HepG2 (cell line): Measurements from ENCODE around the gene HDDC3. TPM values are rescaled to one million over a fixed set of nuclear protein-coding genes. Genes with fewer than 3 reads are reported as not detected.

Experiments
- AFF4 ChIP-seq: sonication (generic); formaldehyde crosslinking; IDR thresholded peaks from 2 replicates; pipeline ENCODE4 v1.4.0; 2020; ENCODE audit warnings: missing genetic modification reagents
- BRCA1 ChIP-seq: sonication (generic); formaldehyde crosslinking; IDR thresholded peaks from 2 replicates; pipeline ENCODE4 v1.4.0; 2020; ENCODE audit warnings: missing genetic modification reagents
- CBX2 ChIP-seq, 2 experiments: fragments of 200-600 bp in 1 of 2; sonication (generic); formaldehyde crosslinking in 1 of 2; IDR thresholded peaks; 2 replicates each; pipeline versions ENCODE4 v1.7.0 to v1.8.1; 2018 to 2022; ENCODE audit warnings: low read depth in 2 of 2, low read length in 1 of 2, mild to moderate bottlenecking in 1 of 2, missing genetic modification reagents in 1 of 2
- CCAR2 ChIP-seq: fragments of 200-400 bp; formaldehyde crosslinking; optimal IDR thresholded peaks from 2 replicates; pipeline ENCODE3; 2018; ENCODE audit warnings: low read depth, mild to moderate bottlenecking, low read length, moderate library complexity
- FOXJ3 ChIP-seq: sonication (generic); formaldehyde crosslinking; IDR thresholded peaks from 2 replicates; pipeline ENCODE4 v1.4.0; 2020; ENCODE audit warnings: missing genetic modification reagents, mild to moderate bottlenecking, borderline replicate concordance
- FOXK2 ChIP-seq: fragments of 450-650 bp; IDR thresholded peaks from 2 replicates; pipeline ENCODE4 v1.6.1; 2016
- HIC2 ChIP-seq: sonication (generic); formaldehyde crosslinking; IDR thresholded peaks from 2 replicates; pipeline ENCODE4 v1.9.0; 2022; ENCODE audit warnings: low read depth, missing genetic modification reagents
- HMGXB3 ChIP-seq: sonication (generic); formaldehyde crosslinking; IDR thresholded peaks from 2 replicates; pipeline ENCODE4 v1.4.0; 2020; ENCODE audit warnings: missing genetic modification reagents, borderline replicate concordance
- HNRNPLL ChIP-seq: fragments of 200-400 bp; formaldehyde crosslinking; IDR thresholded peaks from 2 replicates; pipeline ENCODE4 v1.6.1; 2017; ENCODE audit warnings: mild to moderate bottlenecking, low read depth, low read length; ENCODE audit not compliant: poor library complexity, severe bottlenecking
- ISX ChIP-seq: sonication (generic); formaldehyde crosslinking; conservative IDR thresholded peaks from 2 replicates; pipeline ENCODE4 v1.5.0; 2020; ENCODE audit warnings: missing genetic modification reagents
- RARG ChIP-seq: sonication (generic); formaldehyde crosslinking; IDR thresholded peaks from 2 replicates; pipeline ENCODE4 v1.4.0; 2020; ENCODE audit warnings: low read depth, mild to moderate bottlenecking, missing genetic modification reagents
- TBX2 ChIP-seq: sonication (generic); formaldehyde crosslinking; IDR thresholded peaks from 2 replicates; pipeline ENCODE4 v1.5.0; 2020; ENCODE audit warnings: missing genetic modification reagents, mild to moderate bottlenecking, borderline replicate concordance
- ZFP62 ChIP-seq: sonication (generic); formaldehyde crosslinking; IDR thresholded peaks from 2 replicates; pipeline ENCODE4 v1.4.0; 2020; ENCODE audit warnings: missing genetic modification reagents
- ZNF740 ChIP-seq: sonication (generic); formaldehyde crosslinking; IDR thresholded peaks from 2 replicates; pipeline ENCODE4 v1.4.0; 2020; ENCODE audit warnings: missing genetic modification reagents
- polyA plus RNA-seq, 8 experiments: library from polyadenylated mRNA; depleted of rRNA in 3 of 8; stranded (reverse) in 7 of 8; unstranded in 1 of 8; fragments of >200 nt; fragmentation: Illumina TruSeq in 4 of 8; extraction: Trizol in 4 of 8; gene quantifications; 2 replicates each; pipeline versions ENCODE4 v1.2.1 to v1.2.3, GENCODE V29; 2011 to 2016; ENCODE audit warnings: low read depth in 4 of 8, missing spikeins in 1 of 8, mixed read lengths in 1 of 8; ENCODE audit not compliant: insufficient read depth in 1 of 8
- total RNA-seq, 5 experiments: library from RNA; depleted of rRNA; stranded (reverse); fragments of >200 nt; fragmentation: Illumina TruSeq; extraction: Trizol; gene quantifications; 2 replicates each; pipeline ENCODE4 v1.2.3, GENCODE V29; 2016; ENCODE audit warnings: low read depth in 1 of 5
- TF ChIP-seq, protein P1 (sequence below): sonication (generic); formaldehyde crosslinking; conservative IDR thresholded peaks from 2 replicates; pipeline ENCODE4 v1.8.0; 2022; ENCODE audit warnings: mild to moderate bottlenecking, moderate library complexity, missing genetic modification reagents

HDDC3 gene
- total and polyA plus RNA-seq, 2 of the 13 experiments (the other 11 are each of a cell fraction or from before 2014, with no cell fraction given): 18.7 to 28.3 TPM

GRCh38 chr15:90931828-90932659, at the start of gene HDDC3 (continued):
- TF ChIP-seq CCAR2 (no peak), HMGXB3 (0 out of 2 replicates have a peak, but pooled peaks have one; percentile 18), FOXK2 (no peak), FOXJ3 (CRISPR knock-in tag) (no peak), RARG (CRISPR knock-in tag) (no peak), AFF4 (CRISPR knock-in tag) (no peak), HIC2 (CRISPR knock-in tag) (peak; percentile 66; the same call in 1 of the 2 replicates), ISX (no peak), TBX2 (CRISPR knock-in tag) (peak; percentile 73), ZFP62 (CRISPR knock-in tag) (no peak), BRCA1 (CRISPR knock-in tag) (peak; percentile 78; the same call in 1 of the 2 replicates), CBX2 (IDR thresholded peaks at IDR 0.05; ENCODE audit: low read depth, low read length) (no peak), CBX2 (CRISPR knock-in tag; IDR thresholded peaks at IDR 0.05; ENCODE audit: low read depth) (no peak), ZNF740 (0 out of 2 replicates have a peak, but pooled peaks have one; percentile 10), HNRNPLL (peak; percentile 89)
- TF ChIP-seq, protein P1, sequence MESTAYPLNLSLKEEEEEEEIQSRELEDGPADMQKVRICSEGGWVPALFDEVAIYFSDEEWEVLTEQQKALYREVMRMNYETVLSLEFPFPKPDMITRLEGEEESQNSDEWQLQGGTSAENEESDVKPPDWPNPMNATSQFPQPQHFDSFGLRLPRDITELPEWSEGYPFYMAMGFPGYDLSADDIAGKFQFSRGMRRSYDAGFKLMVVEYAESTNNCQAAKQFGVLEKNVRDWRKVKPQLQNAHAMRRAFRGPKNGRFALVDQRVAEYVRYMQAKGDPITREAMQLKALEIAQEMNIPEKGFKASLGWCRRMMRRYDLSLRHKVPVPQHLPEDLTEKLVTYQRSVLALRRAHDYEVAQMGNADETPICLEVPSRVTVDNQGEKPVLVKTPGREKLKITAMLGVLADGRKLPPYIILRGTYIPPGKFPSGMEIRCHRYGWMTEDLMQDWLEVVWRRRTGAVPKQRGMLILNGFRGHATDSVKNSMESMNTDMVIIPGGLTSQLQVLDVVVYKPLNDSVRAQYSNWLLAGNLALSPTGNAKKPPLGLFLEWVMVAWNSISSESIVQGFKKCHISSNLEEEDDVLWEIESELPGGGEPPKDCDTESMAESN (CRISPR knock-in tag): 0 out of 2 replicates have a peak, but pooled peaks have one; percentile 27
